GM18499 (cell line): Measurements from ENCODE around the gene PDPR.
"Not testable (repeated sequence)": the region's sequence is repeated elsewhere in the genome, so short reads cannot be mapped to it uniquely, and the experiment has no call there.

Experiments used
- ATAC-seq: cut with Tn5 transposase; IDR thresholded peaks from one replicate; pipeline ENCODE4 v1.9.1; 2021; ENCODE audit warnings: moderate number of reproducible peaks; ENCODE audit not compliant: insufficient read depth, unreplicated experiment

Gene PDPR

GRCh38 chr16:70126226-70126625 is 12.1 kb downstream of the PDPR start:
- ATAC-seq, result not testable (repeated sequence)

GRCh38 chr16:70127706-70128105 is 13.6 kb downstream of the PDPR start:
- not testable (repeated sequence) for ATAC-seq

- ATAC-seq, result not testable (repeated sequence)
Measured at GRCh38 chr16:70128844-70129243, 14.7 kb downstream of the PDPR start.

GRCh38 chr16:70135796-70136195 is 21.7 kb downstream of the PDPR start:
- ATAC-seq, result not testable (repeated sequence)

GRCh38 chr16:70136595-70136994 is 22.5 kb downstream of the PDPR start:
- not testable (repeated sequence) for ATAC-seq

GRCh38 chr16:70142739-70143138 is 28.6 kb downstream of the PDPR start:
- ATAC-seq, result not testable (repeated sequence)

GRCh38 chr16:70143231-70143895 is 29.2 kb downstream of the PDPR start:
- ATAC-seq, result not testable (repeated sequence)

- ATAC-seq, result not testable (repeated sequence)
Measured at GRCh38 chr16:70147853-70148252, 33.7 kb downstream of the PDPR start.

- ATAC-seq, result not testable (repeated sequence)
Measured at GRCh38 chr16:70148453-70148852, 34.3 kb downstream of the PDPR start.

GRCh38 chr16:70149296-70149695 is 35.2 kb downstream of the PDPR start:
- not testable (repeated sequence) for ATAC-seq

- no peak for ATAC-seq
Measured at GRCh38 chr16:70151391-70151790, 37.3 kb downstream of the PDPR start.

- ATAC-seq, result no peak
Measured at GRCh38 chr16:70151941-70152509, 37.9 kb downstream of the PDPR start.

- ATAC-seq, result no peak
Measured at GRCh38 chr16:70152578-70153302, 38.6 kb downstream of the PDPR start.

- ATAC-seq, result not testable (repeated sequence)
Measured at GRCh38 chr16:70154736-70155135, 40.6 kb downstream of the PDPR start.

GRCh38 chr16:70156207-70156978 is 42.3 kb downstream of the PDPR start:
- ATAC-seq, result no peak

GRCh38 chr16:70157105-70157476 is 43.0 kb downstream of the PDPR start:
- ATAC-seq, result no peak

- ATAC-seq, result no peak
Measured at GRCh38 chr16:70157477-70158260, 43.5 kb downstream of the PDPR start.

GRCh38 chr16:70158261-70158939 is 44.3 kb downstream of the PDPR start:
- ATAC-seq, result no peak
